Suprapubic skin (tissue), 4 donors: ENCODE results near the gene SLC39A2. TPM values are rescaled to one million over a fixed set of nuclear protein-coding genes. Genes with fewer than 3 reads are reported as not detected.

Source experiments
- DNase-seq, 2 donors: peaks; one replicate each; pipeline ENCODE4 v3.0.0-alpha.2; 2019; ENCODE audit warnings: low spot score in 2 of 2
- H3K27ac ChIP-seq: fragments of 200-600 bp; sonication (generic); one replicate; pipeline ENCODE4 v1.5.1; 2019
- H3K27me3 ChIP-seq: fragments of 200-600 bp; sonication (generic); one replicate; pipeline ENCODE4 v1.5.1; 2019
- H3K36me3 ChIP-seq: fragments of 200-600 bp; sonication (generic); one replicate; pipeline ENCODE4 v1.5.1; 2019
- H3K4me1 ChIP-seq: fragments of 200-600 bp; sonication (generic); one replicate; pipeline ENCODE4 v1.5.1; 2019
- H3K4me3 ChIP-seq: fragments of 200-600 bp; sonication (generic); one replicate; pipeline ENCODE4 v1.5.1; 2019; ENCODE audit warnings: mild to moderate bottlenecking
- H3K9me3 ChIP-seq: fragments of 200-600 bp; sonication (generic); one replicate; pipeline ENCODE4 v1.5.1; 2019
- EP300 ChIP-seq: sonication (generic); formaldehyde crosslinking; IDR thresholded peaks from one replicate; pipeline ENCODE4 v1.6.1; 2017; ENCODE audit warnings: antibody characterized with exemption
- POLR2A ChIP-seq, 2 donors: fragments of 450-650 bp; IDR thresholded peaks; one replicate each; pipeline ENCODE4 v1.6.1; 2017; ENCODE audit warnings: antibody characterized with exemption in 2 of 2, mild to moderate bottlenecking in 2 of 2, moderate library complexity in 2 of 2
- POLR2AphosphoS5 ChIP-seq, 3 donors: sonication (generic); formaldehyde crosslinking; IDR thresholded peaks; one replicate each; pipeline ENCODE4 v1.6.1; 2017; ENCODE audit warnings: antibody characterized with exemption in 3 of 3
- WGBS: methylation state at CpG from one replicate; pipeline ENCODE4 v1.1.5; 2018; 5-methylcytosine and 5-hydroxymethylcytosine counted together
- total RNA-seq, 4 donors: library from RNA; depleted of rRNA; stranded (reverse); fragments of >200 nt; gene quantifications; one replicate each; pipeline ENCODE4 v1.1.0, GENCODE V29; 2016
- TF ChIP-seq, protein P1 (sequence below), 2 donors: fragments of 200-600 bp in 1 of 2; fragments of 450-650 bp in 1 of 2; sonication (generic) in 1 of 2; IDR thresholded peaks; one replicate each; pipeline ENCODE4 v1.5.1; 2016 to 2019; ENCODE audit warnings: antibody characterized with exemption in 2 of 2, mild to moderate bottlenecking in 1 of 2, moderate library complexity in 1 of 2

Gene SLC39A2
- total RNA-seq, 4 donors from 2014 or later, result 5.1 to 46.7 (median 33.7) TPM

DNA sequence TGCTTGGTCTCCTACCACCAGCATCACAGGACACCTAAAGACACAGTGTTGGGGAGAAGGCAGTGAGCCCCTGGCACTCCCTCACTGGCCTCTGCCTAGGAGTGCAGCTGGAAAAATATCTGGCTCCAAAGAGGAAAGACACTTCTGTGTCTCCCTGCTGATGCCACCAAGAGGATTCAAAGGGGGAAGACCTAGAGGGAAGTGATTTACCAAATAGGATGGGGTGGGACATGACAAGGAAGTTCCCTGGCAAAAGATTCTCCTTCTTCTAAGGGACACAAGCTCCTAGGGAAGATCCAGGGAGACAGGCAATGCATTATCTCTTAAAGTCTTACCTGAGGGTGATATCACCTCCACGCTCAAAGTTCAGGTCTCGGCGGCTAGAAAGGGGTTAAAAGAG, 19.7 kb downstream of the SLC39A2 start:
- Histone ChIP-seq H3K27ac (no peak overlapping the region), H3K9me3 (no peaks in the 10 kb centered on the region), H3K36me3 (peaks cover 50% of the 10 kb centered on the region), H3K27me3 (no peaks in the 10 kb centered on the region), H3K4me3 (no peak overlapping the region), H3K4me1 (peaks cover 38% of the 10 kb centered on the region)
- 90% methylated on average over 3 of the region's 3 CpGs for WGBS
- peak in 1 of 2 donors; percentile 12 for DNase-seq
- TF ChIP-seq POLR2AphosphoS5 (IDR thresholded peaks at IDR 0.05) (no peak), POLR2A (IDR thresholded peaks at IDR 0.05) (no peak), EP300 (no peak)
- TF ChIP-seq, protein P1, sequence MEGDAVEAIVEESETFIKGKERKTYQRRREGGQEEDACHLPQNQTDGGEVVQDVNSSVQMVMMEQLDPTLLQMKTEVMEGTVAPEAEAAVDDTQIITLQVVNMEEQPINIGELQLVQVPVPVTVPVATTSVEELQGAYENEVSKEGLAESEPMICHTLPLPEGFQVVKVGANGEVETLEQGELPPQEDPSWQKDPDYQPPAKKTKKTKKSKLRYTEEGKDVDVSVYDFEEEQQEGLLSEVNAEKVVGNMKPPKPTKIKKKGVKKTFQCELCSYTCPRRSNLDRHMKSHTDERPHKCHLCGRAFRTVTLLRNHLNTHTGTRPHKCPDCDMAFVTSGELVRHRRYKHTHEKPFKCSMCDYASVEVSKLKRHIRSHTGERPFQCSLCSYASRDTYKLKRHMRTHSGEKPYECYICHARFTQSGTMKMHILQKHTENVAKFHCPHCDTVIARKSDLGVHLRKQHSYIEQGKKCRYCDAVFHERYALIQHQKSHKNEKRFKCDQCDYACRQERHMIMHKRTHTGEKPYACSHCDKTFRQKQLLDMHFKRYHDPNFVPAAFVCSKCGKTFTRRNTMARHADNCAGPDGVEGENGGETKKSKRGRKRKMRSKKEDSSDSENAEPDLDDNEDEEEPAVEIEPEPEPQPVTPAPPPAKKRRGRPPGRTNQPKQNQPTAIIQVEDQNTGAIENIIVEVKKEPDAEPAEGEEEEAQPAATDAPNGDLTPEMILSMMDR (IDR thresholded peaks at IDR 0.05), result no peak

DNA sequence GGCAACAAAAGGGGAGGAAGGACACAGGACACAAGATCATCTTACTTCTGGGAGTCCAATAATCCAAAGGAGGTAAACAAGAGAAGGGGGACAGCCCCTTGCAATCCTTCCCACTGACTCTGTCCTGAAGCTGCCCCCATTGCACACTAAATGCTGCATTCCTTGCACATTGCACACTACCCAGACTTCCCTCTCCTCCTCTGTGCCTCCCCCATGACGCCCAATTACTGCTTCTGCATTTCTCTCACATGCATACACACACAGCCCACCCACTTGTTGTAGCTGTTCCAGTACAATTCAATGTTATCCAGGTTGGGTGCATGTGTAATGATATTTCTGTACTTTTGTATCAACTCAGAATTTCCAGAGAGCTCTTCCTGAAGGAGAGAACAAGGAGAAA, 20.3 kb downstream of the SLC39A2 start:
- H3K36me3 ChIP-seq, result peaks cover 50% of the 10 kb centered on the region
- no peak overlapping the region for H3K27ac ChIP-seq
- peak in 1 of 2 donors; percentile 40 for DNase-seq
- H3K4me1 ChIP-seq, result peaks cover 44% of the 10 kb centered on the region
- TF ChIP-seq POLR2AphosphoS5 (IDR thresholded peaks at IDR 0.05) (no peak), POLR2A (IDR thresholded peaks at IDR 0.05) (no peak), EP300 (no peak)
- TF ChIP-seq, protein P1 (IDR thresholded peaks at IDR 0.05), result no peak
- no peak overlapping the region for H3K4me3 ChIP-seq
- H3K9me3 ChIP-seq, result no peaks in the 10 kb centered on the region
- WGBS, result 61% methylated on average over 1 of the region's 1 CpG
- H3K27me3 ChIP-seq, result no peaks in the 10 kb centered on the region

DNA sequence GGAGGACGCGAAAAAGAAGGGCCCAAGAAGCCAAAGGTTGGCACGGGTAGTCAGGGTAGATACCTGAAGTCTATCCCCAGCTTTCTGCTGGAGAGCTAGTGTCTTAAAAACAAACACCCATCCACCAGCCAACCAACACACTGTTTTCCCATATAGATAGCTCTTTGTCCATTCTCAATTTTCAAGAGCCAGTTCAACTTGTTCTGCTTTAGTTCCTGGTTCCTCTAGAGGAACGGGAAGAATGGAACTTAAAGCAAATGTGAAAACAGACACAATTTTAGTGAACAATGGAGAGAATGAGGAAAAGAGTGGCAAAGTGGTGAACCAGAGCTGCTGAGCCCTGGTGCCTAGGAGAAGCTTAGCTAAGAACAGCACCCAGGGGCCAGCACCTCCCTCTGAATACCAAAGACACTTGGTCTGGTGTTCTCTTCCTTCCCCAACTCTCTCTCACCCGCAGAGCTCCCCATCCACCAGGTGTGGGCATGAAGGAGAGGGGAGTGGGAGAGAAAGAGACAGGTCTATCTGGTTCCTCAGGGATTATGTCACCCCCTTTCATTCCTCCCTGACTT, 22.0 kb downstream of the SLC39A2 start:
- no peak overlapping the region for H3K4me3 ChIP-seq

DNA sequence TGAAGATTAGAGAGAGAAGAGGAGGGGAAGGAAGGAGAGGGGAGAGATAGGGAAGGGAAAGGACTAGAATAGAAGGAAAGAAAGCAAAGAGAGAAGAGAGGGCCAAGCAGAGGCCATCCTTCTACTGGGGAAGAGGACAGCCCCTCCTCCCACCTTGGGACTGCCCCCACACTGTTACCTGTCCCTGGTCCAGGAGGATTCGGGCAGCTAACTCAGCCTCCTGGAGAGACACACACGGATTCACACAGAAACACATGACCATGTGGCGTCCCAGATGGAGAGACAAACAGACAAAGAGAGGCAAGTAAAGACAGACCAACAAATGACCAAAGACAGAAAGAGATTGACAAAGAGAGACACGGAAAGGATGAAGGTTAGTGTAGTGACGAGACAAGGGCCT, 23.6 kb downstream of the SLC39A2 start:
- DNase-seq, result no peak
- Histone ChIP-seq H3K27me3 (no peaks in the 10 kb centered on the region), H3K27ac (peak overlapping the region; percentile 94), H3K36me3 (peaks cover 41% of the 10 kb centered on the region), H3K9me3 (no peaks in the 10 kb centered on the region), H3K4me1 (peaks cover 58% of the 10 kb centered on the region), H3K4me3 (peak overlapping the region; percentile 86)
- TF ChIP-seq, protein P1 (IDR thresholded peaks at IDR 0.05), result no peak
- TF ChIP-seq EP300, result no peak
- TF ChIP-seq POLR2A (IDR thresholded peaks at IDR 0.05), result no peak
- TF ChIP-seq POLR2AphosphoS5 (IDR thresholded peaks at IDR 0.05), result no peak
- 79% methylated on average over 5 of the region's 5 CpGs for WGBS

More for the DNA sequence above, 22.0 kb downstream of the SLC39A2 start:
- H3K27ac ChIP-seq, result peak overlapping the region; percentile 94
- H3K4me1 ChIP-seq, result peaks cover 50% of the 10 kb centered on the region
- peaks cover 49% of the 10 kb centered on the region for H3K36me3 ChIP-seq
- peak in 1 of 2 donors; percentile 62 for DNase-seq
- no peaks in the 10 kb centered on the region for H3K9me3 ChIP-seq
- TF ChIP-seq POLR2A (IDR thresholded peaks at IDR 0.05) (no peak), POLR2AphosphoS5 (IDR thresholded peaks at IDR 0.05) (no peak)
- WGBS, result 81% methylated on average over 5 of the region's 5 CpGs
- no peaks in the 10 kb centered on the region for H3K27me3 ChIP-seq

DNA sequence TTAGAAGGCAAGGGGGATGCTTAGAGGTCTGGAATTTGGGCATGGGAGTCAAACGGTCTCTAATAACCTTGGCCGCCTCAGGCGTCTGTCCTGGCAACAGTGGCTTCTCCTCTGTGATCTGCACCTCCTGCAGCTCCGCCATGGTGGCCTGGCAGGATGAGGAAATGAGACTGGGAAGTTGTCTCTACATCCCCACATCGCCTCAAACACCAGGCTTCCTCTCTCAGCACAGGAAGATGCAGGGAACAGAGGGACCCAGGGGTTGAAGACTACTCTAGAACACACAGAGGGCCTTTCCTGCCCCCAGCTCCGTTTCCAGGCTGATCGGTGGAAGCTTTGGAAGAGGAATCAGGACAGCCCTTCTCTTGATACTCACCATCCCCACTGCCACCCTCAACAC, 24.1 kb downstream of the SLC39A2 start:
- whole genome bisulfite sequencing, result 66% methylated on average over 7 of the region's 7 CpGs
- Histone ChIP-seq H3K4me1 (peaks cover 58% of the 10 kb centered on the region), H3K27ac (peak overlapping the region; percentile 94)

More for the DNA sequence above, 24.1 kb downstream of the SLC39A2 start:
- H3K9me3 ChIP-seq, result no peaks in the 10 kb centered on the region
- H3K36me3 ChIP-seq, result peaks cover 36% of the 10 kb centered on the region
- peak overlapping the region; percentile 86 for H3K4me3 ChIP-seq
- H3K27me3 ChIP-seq, result no peaks in the 10 kb centered on the region
- DNase-seq, result peak in 1 of 2 donors; percentile 58
- TF ChIP-seq EP300 (no peak), POLR2A (IDR thresholded peaks at IDR 0.05) (no peak), POLR2AphosphoS5 (IDR thresholded peaks at IDR 0.05) (no peak)
- TF ChIP-seq, protein P1 (IDR thresholded peaks at IDR 0.05), result no peak
